Mammary epithelial cell (primary cell): Measurements from ENCODE around the gene ABCB8.

Source experiments
- EZH2 ChIP-seq: IDR thresholded peaks from 2 replicates; pipeline ENCODE4 v1.6.1; 2012; ENCODE audit warnings: low read length, inconsistent platforms, borderline replicate concordance
- TF ChIP-seq, protein P1 (sequence below), 2 donors: IDR thresholded peaks in 1 of 2; conservative IDR thresholded peaks in 1 of 2; 2 replicates each; pipeline ENCODE4 v1.5.1; 2011 to 2012; ENCODE audit warnings: inconsistent platforms in 2 of 2, low read length in 2 of 2, mild to moderate bottlenecking in 2 of 2, control low read depth in 1 of 2, low read depth in 1 of 2; ENCODE audit not compliant: insufficient read depth in 1 of 2; ENCODE audit errors: extremely low read depth in 1 of 2

DNA sequence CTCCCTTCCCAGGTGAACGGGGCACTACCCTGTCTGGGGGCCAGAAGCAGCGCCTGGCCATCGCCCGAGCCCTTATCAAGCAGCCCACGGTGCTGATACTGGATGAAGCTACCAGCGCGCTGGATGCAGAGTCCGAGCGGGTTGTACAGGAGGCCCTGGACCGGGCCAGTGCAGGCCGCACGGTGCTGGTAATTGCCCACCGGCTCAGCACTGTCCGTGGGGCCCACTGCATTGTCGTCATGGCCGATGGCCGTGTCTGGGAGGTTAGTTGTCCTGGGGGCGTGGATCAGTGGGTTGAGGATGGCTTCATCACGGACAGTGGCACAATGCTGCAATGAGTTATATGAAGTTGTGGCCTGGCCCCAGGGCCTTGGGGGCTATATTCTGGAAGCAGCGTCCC lies 15.7 kb downstream of the ABCB8 start:
- TF ChIP-seq, protein P1, sequence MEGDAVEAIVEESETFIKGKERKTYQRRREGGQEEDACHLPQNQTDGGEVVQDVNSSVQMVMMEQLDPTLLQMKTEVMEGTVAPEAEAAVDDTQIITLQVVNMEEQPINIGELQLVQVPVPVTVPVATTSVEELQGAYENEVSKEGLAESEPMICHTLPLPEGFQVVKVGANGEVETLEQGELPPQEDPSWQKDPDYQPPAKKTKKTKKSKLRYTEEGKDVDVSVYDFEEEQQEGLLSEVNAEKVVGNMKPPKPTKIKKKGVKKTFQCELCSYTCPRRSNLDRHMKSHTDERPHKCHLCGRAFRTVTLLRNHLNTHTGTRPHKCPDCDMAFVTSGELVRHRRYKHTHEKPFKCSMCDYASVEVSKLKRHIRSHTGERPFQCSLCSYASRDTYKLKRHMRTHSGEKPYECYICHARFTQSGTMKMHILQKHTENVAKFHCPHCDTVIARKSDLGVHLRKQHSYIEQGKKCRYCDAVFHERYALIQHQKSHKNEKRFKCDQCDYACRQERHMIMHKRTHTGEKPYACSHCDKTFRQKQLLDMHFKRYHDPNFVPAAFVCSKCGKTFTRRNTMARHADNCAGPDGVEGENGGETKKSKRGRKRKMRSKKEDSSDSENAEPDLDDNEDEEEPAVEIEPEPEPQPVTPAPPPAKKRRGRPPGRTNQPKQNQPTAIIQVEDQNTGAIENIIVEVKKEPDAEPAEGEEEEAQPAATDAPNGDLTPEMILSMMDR (conservative IDR thresholded peaks at IDR 0.05 in 1 of 2, IDR thresholded peaks at IDR 0.05 in 1 of 2; ENCODE audit: extremely low read depth in 1 of 2, insufficient read depth in 1 of 2, low read depth in 1 of 2, low read length in 2 of 2) = no peak
- no peak for TF ChIP-seq EZH2
